ENCODE data around the gene MIGA1.

The MIGA1 gene

DNA sequence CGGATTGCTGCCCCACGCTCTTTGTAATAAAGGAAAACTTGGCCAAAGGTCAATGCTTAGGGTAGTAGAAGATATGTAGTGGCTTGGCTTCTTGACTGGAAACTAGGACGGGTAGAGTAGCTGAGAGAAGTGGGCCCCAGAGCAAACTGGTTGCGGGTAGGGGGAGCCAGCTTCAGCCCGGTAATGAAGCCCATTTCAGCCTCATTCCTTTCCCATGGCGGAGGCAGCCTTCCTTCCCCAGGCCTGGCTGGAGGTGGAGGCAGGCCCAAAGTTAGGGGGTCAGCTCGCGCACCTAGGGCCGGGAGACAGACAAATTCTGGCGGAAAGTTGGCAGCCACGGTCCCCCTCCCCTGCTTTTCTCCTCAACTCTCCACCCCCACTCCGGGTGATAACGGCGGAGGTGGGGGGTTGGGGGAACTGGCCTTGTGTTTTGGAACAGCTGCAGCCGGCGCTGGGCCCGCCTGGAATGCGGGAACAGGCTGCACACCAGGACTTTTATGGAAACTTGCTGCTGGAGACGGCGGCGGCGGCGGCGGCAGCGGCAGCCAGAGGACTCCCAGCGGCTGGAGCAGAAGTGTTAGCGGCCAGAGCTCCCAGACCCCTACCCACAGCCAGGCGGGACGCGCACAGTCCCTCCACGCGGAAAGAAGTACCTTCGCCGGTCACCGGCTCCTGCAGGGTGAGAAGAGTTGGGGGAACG, 108.8 kb downstream of the MIGA1 start, which contains the start of gene NEXN:
Gene NEXN, plus strand, starts transcription at position 544 of the 700 bp plus-strand sequence. CDS start 27,483 bp downstream, outside the sequence.
- no peaks in the 10 kb centered on the region for H3K9me2 ChIP-seq (replicated peaks; ENCODE audit: control insufficient read depth, low read length)
- TF ChIP-seq, protein P1, sequence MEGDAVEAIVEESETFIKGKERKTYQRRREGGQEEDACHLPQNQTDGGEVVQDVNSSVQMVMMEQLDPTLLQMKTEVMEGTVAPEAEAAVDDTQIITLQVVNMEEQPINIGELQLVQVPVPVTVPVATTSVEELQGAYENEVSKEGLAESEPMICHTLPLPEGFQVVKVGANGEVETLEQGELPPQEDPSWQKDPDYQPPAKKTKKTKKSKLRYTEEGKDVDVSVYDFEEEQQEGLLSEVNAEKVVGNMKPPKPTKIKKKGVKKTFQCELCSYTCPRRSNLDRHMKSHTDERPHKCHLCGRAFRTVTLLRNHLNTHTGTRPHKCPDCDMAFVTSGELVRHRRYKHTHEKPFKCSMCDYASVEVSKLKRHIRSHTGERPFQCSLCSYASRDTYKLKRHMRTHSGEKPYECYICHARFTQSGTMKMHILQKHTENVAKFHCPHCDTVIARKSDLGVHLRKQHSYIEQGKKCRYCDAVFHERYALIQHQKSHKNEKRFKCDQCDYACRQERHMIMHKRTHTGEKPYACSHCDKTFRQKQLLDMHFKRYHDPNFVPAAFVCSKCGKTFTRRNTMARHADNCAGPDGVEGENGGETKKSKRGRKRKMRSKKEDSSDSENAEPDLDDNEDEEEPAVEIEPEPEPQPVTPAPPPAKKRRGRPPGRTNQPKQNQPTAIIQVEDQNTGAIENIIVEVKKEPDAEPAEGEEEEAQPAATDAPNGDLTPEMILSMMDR (IDR thresholded peaks at IDR 0.05; ENCODE audit: low read depth, low read length, poor library complexity, severe bottlenecking), result no peak
- TF ChIP-seq EZH2phosphoT487 (IDR thresholded peaks at IDR 0.05; ENCODE audit: borderline replicate concordance, low read length), result no peak
- H3K4me2 ChIP-seq (ENCODE audit: low read length), result peak within 1 kb of the TSS; percentile 66
- peaks cover 21% of the 10 kb centered on the region for H3K27me3 ChIP-seq (ENCODE audit: control insufficient read depth, low read length)
- no peaks in the 10 kb centered on the region for H3F3A ChIP-seq (ENCODE audit: control insufficient read depth, insufficient read depth)
- H3K79me2 ChIP-seq (ENCODE audit: control insufficient read depth, low read length), result no peaks in the 10 kb centered on the region
- no peak within 1 kb of the TSS for H3K27ac ChIP-seq (ENCODE audit: low read depth, low read length)
- peaks cover 15% of the 10 kb centered on the region for H3K4me1 ChIP-seq (ENCODE audit: control insufficient read depth, low read length)
- peak within 1 kb of the TSS; percentile 64 for H3K4me3 ChIP-seq (ENCODE audit: low read length)
- no peaks in the 10 kb centered on the region for H3K9me3 ChIP-seq (ENCODE audit: control insufficient read depth, insufficient read depth, low read length)
- no peaks in the 10 kb centered on the region for H3K36me3 ChIP-seq (ENCODE audit: control insufficient read depth, low read length)
- H4K20me1 ChIP-seq (ENCODE audit: control insufficient read depth, insufficient read depth, low read depth, low read length), result no peaks in the 10 kb centered on the region

- peak overlapping the region; percentile 64 for H3K4me3 ChIP-seq (ENCODE audit: low read length)
- no peaks in the 10 kb centered on the region for H4K20me1 ChIP-seq (ENCODE audit: control insufficient read depth, insufficient read depth, low read depth, low read length)
- H3K4me2 ChIP-seq (ENCODE audit: low read length), result peak overlapping the region; percentile 66
- no peaks in the 10 kb centered on the region for H3K79me2 ChIP-seq (ENCODE audit: control insufficient read depth, low read length)
- no peaks in the 10 kb centered on the region for H3K36me3 ChIP-seq (ENCODE audit: control insufficient read depth, low read length)
- no peak overlapping the region for H3K27ac ChIP-seq (ENCODE audit: low read depth, low read length)
- H3K9me3 ChIP-seq (ENCODE audit: control insufficient read depth, insufficient read depth, low read length), result no peaks in the 10 kb centered on the region
- TF ChIP-seq, protein P1 (IDR thresholded peaks at IDR 0.05; ENCODE audit: low read depth, low read length, poor library complexity, severe bottlenecking), result no peak
- no peak for TF ChIP-seq EZH2phosphoT487 (IDR thresholded peaks at IDR 0.05; ENCODE audit: borderline replicate concordance, low read length)
- H3K9me2 ChIP-seq (replicated peaks; ENCODE audit: control insufficient read depth, low read length), result no peaks in the 10 kb centered on the region
- peaks cover 15% of the 10 kb centered on the region for H3K4me1 ChIP-seq (ENCODE audit: control insufficient read depth, low read length)
- H3K27me3 ChIP-seq (ENCODE audit: control insufficient read depth, low read length), result peaks cover 21% of the 10 kb centered on the region
- no peaks in the 10 kb centered on the region for H3F3A ChIP-seq (ENCODE audit: control insufficient read depth, insufficient read depth)
These were observed 109.6 kb downstream of the MIGA1 start for GRCh38 chr1:77888781-77889642.

- Histone ChIP-seq H3K9me3 (ENCODE audit: control insufficient read depth, insufficient read depth, low read length) (no peaks in the 10 kb centered on the region), H3K4me1 (ENCODE audit: control insufficient read depth, low read length) (peaks cover 15% of the 10 kb centered on the region), H3K4me3 (ENCODE audit: low read length) (peak overlapping the region; percentile 64), H3K79me2 (ENCODE audit: control insufficient read depth, low read length) (no peaks in the 10 kb centered on the region), H3K27ac (ENCODE audit: low read depth, low read length) (no peak overlapping the region), H3K9me2 (replicated peaks; ENCODE audit: control insufficient read depth, low read length) (no peaks in the 10 kb centered on the region), H3K27me3 (ENCODE audit: control insufficient read depth, low read length) (peaks cover 21% of the 10 kb centered on the region), H3F3A (ENCODE audit: control insufficient read depth, insufficient read depth) (no peaks in the 10 kb centered on the region), H3K4me2 (ENCODE audit: low read length) (peak overlapping the region; percentile 66), H4K20me1 (ENCODE audit: control insufficient read depth, insufficient read depth, low read depth, low read length) (no peaks in the 10 kb centered on the region), H3K36me3 (ENCODE audit: control insufficient read depth, low read length) (no peaks in the 10 kb centered on the region)
- TF ChIP-seq EZH2phosphoT487 (IDR thresholded peaks at IDR 0.05; ENCODE audit: borderline replicate concordance, low read length), result no peak
- TF ChIP-seq, protein P1 (IDR thresholded peaks at IDR 0.05; ENCODE audit: low read depth, low read length, poor library complexity, severe bottlenecking), result no peak
These were observed 110.2 kb downstream of the MIGA1 start for GRCh38 chr1:77889671-77890070.
